RWPE1 (cell line): ENCODE results near the gene SHKBP1.
"Not testable (repeated sequence)": the region's sequence is repeated elsewhere in the genome, so short reads cannot be mapped to it uniquely, and the experiment has no call there.

Experiments used
- CTCF ChIA-PET: fragments of 350-600 bp; sonication (Branson Sonifier 250); formaldehyde crosslinking; extraction: SDS; loops from one replicate; lab custom pipeline; 2021; lab: Yijun Ruan, JAX
- POLR2A ChIA-PET: fragments of 400-600 bp; formaldehyde crosslinking; extraction: SDS; loops from one replicate; lab custom pipeline; 2020; ENCODE audit warnings: antibody characterized with exemption; ENCODE audit not compliant: low non-redundant PET; lab: Yijun Ruan, JAX
- DNase-seq: peaks from one replicate; pipeline ENCODE4 v3.0.0; 2012; ENCODE audit warnings: low spot score
- H3K27ac ChIP-seq: fragments of 450-650 bp; 2 replicates; pipeline ENCODE4 v1.5.1; 2017
- CTCF ChIP-seq: fragments of 450-650 bp; conservative IDR thresholded peaks from 2 replicates; pipeline ENCODE4 v1.5.1; 2017; ENCODE audit warnings: low read depth, mild to moderate bottlenecking

SHKBP1 gene

GRCh38 chr19:40588926-40589569 lies 12.4 kb downstream of the SHKBP1 start:
- peak overlapping the region; percentile 63 for H3K27ac ChIP-seq
- POLR2A ChIA-PET, result no interaction called here

GRCh38 chr19:40589591-40590429 lies 13.1 kb downstream of the SHKBP1 start:
- no peak for DNase-seq
- peak overlapping the region; percentile 48; the same call in 1 of the 2 replicates for H3K27ac ChIP-seq
- ChIA-PET POLR2A (no interaction called here), CTCF (interaction anchor here (1.7 kb wide), 1 partner anchor 13 kb away, joined by 5 read pairs; no protein-coding TSS in a partner anchor)
- no peak for TF ChIP-seq CTCF

More at GRCh38 chr19:40588926-40589569, 12.4 kb downstream of the SHKBP1 start:
- CTCF ChIA-PET, result interaction anchor here (0.6 to 1.7 kb wide), 2 partner anchors 13 to 14 kb away, joined by 3 to 5 read pairs; no protein-coding TSS in a partner anchor
- no peak for DNase-seq
- TF ChIP-seq CTCF, result no peak

GRCh38 chr19:40590464-40591265 lies 14.0 kb downstream of the SHKBP1 start:
- DNase-seq, result no peak
- H3K27ac ChIP-seq, result peak overlapping the region; percentile 48; the same call in 1 of the 2 replicates
- POLR2A ChIA-PET, result no interaction called here
- CTCF ChIA-PET, result interaction anchor here (1.7 kb wide), 1 partner anchor 12 kb away, joined by 5 read pairs; no protein-coding TSS in a partner anchor
- TF ChIP-seq CTCF, result no peak

GRCh38 chr19:40591724-40592123 lies 15.1 kb downstream of the SHKBP1 start:
- POLR2A ChIA-PET, DNase-seq, CTCF ChIA-PET: not testable (repeated sequence)
- peak overlapping the region; percentile 48 for H3K27ac ChIP-seq

- CTCF ChIA-PET, result no interaction called here
- TF ChIP-seq CTCF, result no peak
- H3K27ac ChIP-seq, result peak overlapping the region; percentile 48; the same call in 1 of the 2 replicates
- no peak for DNase-seq
- POLR2A ChIA-PET, result no interaction called here
Observed at GRCh38 chr19:40592170-40592569, 15.5 kb downstream of the SHKBP1 start.

GRCh38 chr19:40594255-40594654 lies 17.6 kb downstream of the SHKBP1 start:
- ChIA-PET POLR2A (interaction anchor here (0.6 kb wide), 1 partner anchor 416 kb away, joined by 6 read pairs; no protein-coding TSS in a partner anchor), CTCF (interaction anchor here (0.6 to 0.7 kb wide), 3 partner anchors 130 to 292 kb away, joined by 3 to 5 read pairs (median 4); no protein-coding TSS in a partner anchor)
- TF ChIP-seq CTCF, result no peak
- peak overlapping the region; percentile 44 for H3K27ac ChIP-seq
- no peak for DNase-seq
